PC-3 (cell line): ENCODE measurements around the gene POMP. TPM values are rescaled to one million over a fixed set of nuclear protein-coding genes. Genes with fewer than 3 reads are reported as not detected.

ENCODE experiments used
- ATAC-seq: fragments of 200-7000 bp; cut with Tn5 transposase; 2 replicates; pipeline ENCODE4 v1.9.1; 2020; ENCODE audit warnings: mild to moderate bottlenecking, moderate library complexity
- BruUV-seq: library from RNA; stranded (reverse); fragments of 400-500 nt; replicated peaks from 2 replicates; lab custom pipeline; 2021; lab: Mats Ljungman, UMichigan
- CTCF ChIA-PET: fragments of 300-600 bp; sonication (Branson Sonifier 250); formaldehyde crosslinking; loops from one replicate; lab custom pipeline; 2022; ENCODE audit warnings: antibody characterized with exemption; lab: Charles Lee
- POLR2A ChIA-PET: fragments of 300-600 bp; sonication (Branson Sonifier 250); formaldehyde crosslinking; loops from one replicate; lab custom pipeline; 2022; ENCODE audit warnings: antibody characterized with exemption; ENCODE audit not compliant: unreplicated experiment; lab: Charles Lee
- DNase-seq: peaks from one replicate; pipeline ENCODE4 v3.0.0-alpha.2; 2015
- H2AFZ ChIP-seq: fragments of 300-600 bp; sonication (generic); 2 replicates; pipeline ENCODE4 v1.6.0; 2016; ENCODE audit warnings: antibody characterized with exemption, low read length
- H3F3A ChIP-seq: fragments of 300-600 bp; sonication (generic); one replicate; pipeline ENCODE4 v1.6.0; 2017; ENCODE audit warnings: antibody characterized with exemption, low read length, control low read depth, mild to moderate bottlenecking; ENCODE audit not compliant: unreplicated experiment
- H3K27ac ChIP-seq: fragments of 300-600 bp; sonication (generic); 2 replicates; pipeline ENCODE4 v1.5.1; 2016; ENCODE audit warnings: mild to moderate bottlenecking, low read length
- H3K27me3 ChIP-seq: fragments of 300-600 bp; sonication (generic); 2 replicates; pipeline ENCODE4 v1.6.1; 2016; ENCODE audit warnings: low read length, mixed read lengths
- H3K36me3 ChIP-seq: fragments of 300-600 bp; sonication (generic); 2 replicates; pipeline ENCODE4 v1.6.1; 2016; ENCODE audit warnings: low read depth, mixed run types, low read length, mixed read lengths
- H3K4me1 ChIP-seq: fragments of 300-600 bp; sonication (generic); 2 replicates; pipeline ENCODE4 v1.5.1; 2016; ENCODE audit warnings: low read length; ENCODE audit not compliant: insufficient read depth
- H3K4me2 ChIP-seq: fragments of 300-600 bp; sonication (generic); 2 replicates; pipeline ENCODE4 v1.6.0; 2016; ENCODE audit warnings: low read length
- H3K4me3 ChIP-seq: fragments of 300-600 bp; sonication (generic); 2 replicates; pipeline ENCODE4 v1.5.1; 2016; ENCODE audit warnings: mild to moderate bottlenecking, low read length, mixed read lengths
- H3K79me2 ChIP-seq: fragments of 300-600 bp; sonication (generic); 2 replicates; pipeline ENCODE4 v1.6.1; 2017; ENCODE audit warnings: low read length, mixed read lengths
- H3K9ac ChIP-seq: fragments of 300-600 bp; sonication (generic); 2 replicates; pipeline ENCODE4 v1.6.0; 2016; ENCODE audit warnings: mild to moderate bottlenecking, low read length
- H3K9me2 ChIP-seq: fragments of 300-600 bp; sonication (generic); replicated peaks from 2 replicates; pipeline ENCODE4 v1.6.1; 2016; ENCODE audit warnings: mixed run types, low read length, mixed read lengths
- H3K9me3 ChIP-seq: fragments of 300-600 bp; sonication (generic); 2 replicates; pipeline ENCODE4 v1.6.1; 2016; ENCODE audit warnings: low read length, mixed read lengths
- H4K20me1 ChIP-seq: fragments of 300-600 bp; sonication (generic); 2 replicates; pipeline ENCODE4 v1.6.1; 2016; ENCODE audit warnings: low read length, mixed read lengths
- CTCF ChIP-seq: fragments of 300-600 bp; sonication (generic); conservative IDR thresholded peaks from 2 replicates; pipeline ENCODE4 v1.5.1; 2017; ENCODE audit warnings: antibody characterized with exemption, low read depth, mild to moderate bottlenecking, low read length
- EZH2 ChIP-seq: fragments of 300-600 bp; sonication (generic); IDR thresholded peaks from one replicate; pipeline ENCODE4 v1.6.1; 2017; ENCODE audit warnings: antibody characterized with exemption, mild to moderate bottlenecking, low read length; ENCODE audit not compliant: unreplicated experiment
- EZH2phosphoT487 ChIP-seq: fragments of 300-600 bp; sonication (generic); IDR thresholded peaks from 2 replicates; pipeline ENCODE4 v1.6.1; 2018; ENCODE audit warnings: mild to moderate bottlenecking, antibody characterized with exemption, low read length, borderline replicate concordance
- intact Hi-C: fragments of 100-400 bp; cut with micrococcal nuclease; formaldehyde crosslinking; loops from 2 replicates; pipeline ENCODE4 v1.9.0; 2023
- total RNA-seq: library from RNA; depleted of rRNA; stranded (reverse); fragments of >200 nt; gene quantifications from 2 replicates; pipeline ENCODE4 v1.2.3, GENCODE V29; 2014

The POMP gene
- total RNA-seq, 1 experiment from 2014 or later: 92.8 TPM

GRCh38 chr13:28623782-28624706, 34.9 kb upstream of the POMP start:
- no TSS peak for BruUV-seq
- H3K9ac ChIP-seq: no peak overlapping the region
- ChIA-PET POLR2A (no interaction called here), CTCF (no interaction called here)
- no peaks in the 10 kb centered on the region for H3K9me2 ChIP-seq
- H2AFZ ChIP-seq: no peak overlapping the region
- H3K27me3 ChIP-seq: 0 out of 2 replicates have a peak, but pooled peaks cover 10% of the 10 kb centered on the region
- intact Hi-C loops: no loop called here
- no peaks in the 10 kb centered on the region for H3F3A ChIP-seq
- TF ChIP-seq CTCF: no peak
- TF ChIP-seq EZH2phosphoT487: no peak
- no peak for TF ChIP-seq EZH2
- no peaks in the 10 kb centered on the region for H3K4me1 ChIP-seq
- H4K20me1 ChIP-seq: no peaks in the 10 kb centered on the region
- no peak overlapping the region for H3K4me2 ChIP-seq
- ATAC-seq (no peak), DNase-seq (no peak)
- no peaks in the 10 kb centered on the region for H3K9me3 ChIP-seq
- H3K36me3 ChIP-seq: no peaks in the 10 kb centered on the region
- H3K4me3 ChIP-seq: no peak overlapping the region
- H3K27ac ChIP-seq: no peak overlapping the region
- H3K79me2 ChIP-seq: no peaks in the 10 kb centered on the region

- Histone ChIP-seq H3K4me1 (no peaks in the 10 kb centered on the region), H3K9me2 (no peaks in the 10 kb centered on the region), H3K27me3 (peaks cover 16% of the 10 kb centered on the region; the same call in 1 of the 2 replicates), H3K27ac (no peak overlapping the region), H3K4me2 (no peak overlapping the region), H3K4me3 (no peak overlapping the region), H3K79me2 (no peaks in the 10 kb centered on the region), H3F3A (no peaks in the 10 kb centered on the region), H4K20me1 (no peaks in the 10 kb centered on the region), H3K36me3 (no peaks in the 10 kb centered on the region), H3K9me3 (no peaks in the 10 kb centered on the region), H2AFZ (no peak overlapping the region), H3K9ac (no peak overlapping the region)
- DNase-seq: no peak
- TF ChIP-seq EZH2 (no peak), CTCF (no peak), EZH2phosphoT487 (no peak)
- no TSS peak for BruUV-seq
- intact Hi-C loops: no loop called here
- ChIA-PET POLR2A (no interaction called here), CTCF (no interaction called here)
- ATAC-seq: no peak
Observed at GRCh38 chr13:28624707-28625432, 34.1 kb upstream of the POMP start.
